M059J (cell line): ENCODE data around the gene NMT1. TPM values are rescaled to one million over a fixed set of nuclear protein-coding genes. Genes with fewer than 3 reads are reported as not detected.

Source experiments
- DNase-seq: peaks from one replicate; pipeline ENCODE4 v3.0.0-alpha.2; 2012; ENCODE audit warnings: low read depth
- total RNA-seq: library from RNA; depleted of rRNA; stranded (reverse); fragments of >200 nt; shearing (Covaris generic); gene quantifications from 2 replicates; pipeline ENCODE4 v1.2.3, GENCODE V29; 2014; rRNA removed

NMT1 gene
- total RNA-seq = 83.4 and 95.0 TPM in 2 replicates

DNA sequence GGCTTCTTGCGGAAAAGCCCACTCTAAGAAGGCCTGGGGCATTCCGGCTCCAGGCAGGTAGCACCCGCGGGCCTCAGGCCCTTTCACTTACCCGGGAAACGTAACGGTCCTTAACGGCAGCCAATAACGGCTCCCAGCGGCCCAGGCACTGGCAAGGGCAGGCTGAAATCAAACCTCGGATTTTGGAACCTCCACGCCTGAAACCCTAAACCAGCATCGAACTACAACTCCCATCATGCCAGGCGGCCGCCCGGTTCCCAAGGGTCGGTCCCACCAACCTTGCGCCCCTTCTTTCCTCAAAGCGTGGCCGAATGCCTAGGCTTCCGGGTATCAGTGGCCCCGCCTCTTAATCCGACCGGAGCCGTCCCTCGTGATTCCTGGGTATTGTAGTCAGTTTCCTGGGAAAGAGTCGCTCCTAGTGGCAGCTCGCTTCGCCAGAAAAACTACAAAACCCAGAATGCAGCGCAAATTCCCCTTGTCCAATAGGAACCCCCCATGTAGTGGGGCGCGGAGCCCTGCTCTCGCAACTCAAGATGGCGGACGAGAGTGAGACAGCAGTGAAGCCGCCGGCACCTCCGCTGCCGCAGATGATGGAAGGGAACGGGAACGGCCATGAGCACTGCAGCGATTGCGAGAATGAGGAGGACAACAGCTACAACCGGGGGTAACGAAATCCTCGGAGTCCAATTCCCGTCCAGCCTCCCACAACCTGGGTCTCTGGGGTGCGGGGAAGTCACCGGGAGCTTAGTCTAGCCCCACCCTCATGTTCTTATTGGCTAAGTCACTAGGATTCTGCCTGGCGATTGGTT, at the start of gene NMT1:
NMT1 (plus strand) TSS at position 521 of the 809 bp plus-strand sequence; CDS start at position 534, 13 bp downstream.
- DNase-seq = peak; percentile 99

DNA sequence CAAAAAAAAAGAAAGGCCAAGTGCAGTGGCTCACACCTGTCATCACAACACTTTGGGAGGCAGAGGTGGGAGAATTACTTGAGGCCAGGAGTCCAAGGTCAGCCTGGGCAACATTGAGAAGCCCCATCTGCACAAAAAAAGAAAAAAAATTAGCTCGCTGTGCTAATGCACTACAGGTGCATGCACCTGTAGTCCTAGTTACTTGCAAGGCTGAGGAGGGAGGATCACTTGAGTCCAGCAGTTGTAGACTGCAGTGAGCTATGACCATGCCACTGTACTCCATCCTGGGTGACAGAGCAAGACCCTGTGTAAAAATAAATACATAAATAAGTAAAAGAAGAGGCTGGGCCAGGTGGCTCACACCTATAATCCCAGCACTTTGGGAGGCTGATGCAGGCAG, 49.4 kb upstream of the NMT1 start:
- no peak for DNase-seq

DNA sequence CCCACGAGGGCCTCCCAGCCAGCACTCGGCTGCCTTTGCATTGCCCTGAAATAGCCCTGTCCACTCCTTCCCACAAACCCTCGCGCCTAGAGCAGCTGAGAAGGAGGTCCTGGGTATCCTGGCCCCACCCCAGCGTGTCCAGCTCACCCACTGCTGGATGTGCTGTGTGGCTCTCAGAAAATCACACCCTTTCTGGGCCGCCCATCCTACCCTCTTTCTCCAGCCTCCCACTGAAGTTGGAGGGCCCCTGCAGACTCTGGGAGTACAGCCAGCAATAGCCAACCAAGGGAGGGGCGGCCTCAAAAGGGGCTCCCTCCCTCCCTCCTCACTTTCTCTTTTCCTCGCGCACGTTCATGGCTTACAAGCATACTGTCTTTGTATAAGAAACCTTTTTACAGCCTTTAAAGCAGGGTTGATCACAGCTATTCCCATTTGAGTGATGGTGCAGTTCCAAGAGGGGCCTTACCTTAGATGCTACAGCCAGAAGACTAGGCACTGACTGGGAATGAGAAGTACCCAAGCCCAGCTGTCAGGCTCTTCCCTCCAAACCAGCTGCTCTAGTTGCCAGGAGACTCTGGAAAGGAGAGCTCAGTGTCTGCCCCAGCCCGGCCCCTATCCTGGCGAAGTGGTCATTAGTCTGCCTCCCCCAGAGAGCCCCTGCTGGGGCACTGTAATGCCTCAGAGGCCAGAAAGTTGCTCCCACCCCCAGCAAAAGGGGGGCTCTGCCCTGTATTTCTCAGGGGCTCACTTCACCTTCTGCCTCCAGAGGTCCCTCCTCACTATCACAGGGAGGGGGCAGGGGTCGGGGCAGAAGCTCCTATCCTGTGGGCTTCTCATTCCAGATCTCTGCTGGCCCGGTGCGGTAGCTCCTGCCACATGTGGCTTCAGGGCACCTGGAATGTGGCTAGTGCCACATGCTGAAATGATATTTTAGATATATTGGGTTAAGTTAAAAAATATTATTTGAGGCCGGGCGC, 47.8 kb upstream of the NMT1 start:
- no peak for DNase-seq

DNA sequence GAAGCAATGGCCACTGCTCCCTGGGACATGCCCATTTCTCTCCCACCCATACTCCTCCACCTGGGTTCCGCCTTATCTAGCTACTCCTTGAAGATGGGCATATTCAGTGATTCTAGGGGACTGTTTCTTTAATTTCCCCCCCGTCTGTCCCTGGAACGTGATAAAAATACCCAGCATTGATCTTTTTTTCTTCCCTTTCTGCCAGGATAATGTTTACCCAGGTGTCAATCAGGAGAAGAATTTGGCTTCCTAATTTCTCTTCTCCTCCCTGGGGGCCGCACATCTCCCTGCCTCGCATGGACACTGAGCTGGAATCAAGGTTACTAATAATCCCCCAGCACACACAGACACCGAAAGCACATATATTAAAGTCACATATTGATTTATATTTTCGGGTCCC, 44.9 kb upstream of the NMT1 start:
- DNase-seq = no peak

DNA sequence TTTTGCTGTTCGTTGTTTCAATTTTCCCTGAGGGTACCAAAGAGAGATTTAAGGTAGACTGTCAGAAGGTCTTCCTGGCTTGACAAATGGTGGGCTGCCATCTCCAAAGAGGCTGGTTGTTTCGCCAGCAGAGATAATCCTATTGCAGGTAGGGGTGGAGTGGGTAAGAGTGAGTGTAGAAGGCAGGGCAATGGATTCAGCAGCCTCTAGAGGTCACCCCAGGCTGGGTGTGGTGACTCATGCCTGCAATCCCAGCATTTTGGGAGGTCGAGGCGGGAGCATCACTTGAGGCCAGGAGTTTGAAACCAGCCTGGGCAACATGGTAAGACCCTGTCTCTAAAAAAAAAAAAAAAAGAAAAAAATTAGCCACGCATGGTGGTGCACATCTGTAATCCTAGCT, 44.3 kb upstream of the NMT1 start:
- DNase-seq = peak; percentile 39

DNA sequence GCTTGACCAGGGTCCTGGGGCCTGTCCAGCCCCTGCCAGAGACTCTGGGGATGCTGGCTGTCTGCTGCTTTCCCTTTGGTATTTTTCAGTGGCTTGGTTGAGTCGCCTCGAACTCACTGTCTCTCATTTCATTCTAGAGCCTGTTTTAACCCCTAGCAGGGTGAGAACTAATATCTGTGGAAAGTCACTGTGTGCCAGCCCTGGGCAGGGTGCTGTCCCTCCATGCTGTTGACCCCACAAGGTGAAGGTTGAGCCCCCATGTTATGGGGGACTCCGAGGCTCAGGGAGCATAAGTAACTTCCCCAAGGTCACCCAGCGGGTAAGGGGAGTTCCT, 42.6 kb upstream of the NMT1 start:
- DNase-seq = no peak

DNA sequence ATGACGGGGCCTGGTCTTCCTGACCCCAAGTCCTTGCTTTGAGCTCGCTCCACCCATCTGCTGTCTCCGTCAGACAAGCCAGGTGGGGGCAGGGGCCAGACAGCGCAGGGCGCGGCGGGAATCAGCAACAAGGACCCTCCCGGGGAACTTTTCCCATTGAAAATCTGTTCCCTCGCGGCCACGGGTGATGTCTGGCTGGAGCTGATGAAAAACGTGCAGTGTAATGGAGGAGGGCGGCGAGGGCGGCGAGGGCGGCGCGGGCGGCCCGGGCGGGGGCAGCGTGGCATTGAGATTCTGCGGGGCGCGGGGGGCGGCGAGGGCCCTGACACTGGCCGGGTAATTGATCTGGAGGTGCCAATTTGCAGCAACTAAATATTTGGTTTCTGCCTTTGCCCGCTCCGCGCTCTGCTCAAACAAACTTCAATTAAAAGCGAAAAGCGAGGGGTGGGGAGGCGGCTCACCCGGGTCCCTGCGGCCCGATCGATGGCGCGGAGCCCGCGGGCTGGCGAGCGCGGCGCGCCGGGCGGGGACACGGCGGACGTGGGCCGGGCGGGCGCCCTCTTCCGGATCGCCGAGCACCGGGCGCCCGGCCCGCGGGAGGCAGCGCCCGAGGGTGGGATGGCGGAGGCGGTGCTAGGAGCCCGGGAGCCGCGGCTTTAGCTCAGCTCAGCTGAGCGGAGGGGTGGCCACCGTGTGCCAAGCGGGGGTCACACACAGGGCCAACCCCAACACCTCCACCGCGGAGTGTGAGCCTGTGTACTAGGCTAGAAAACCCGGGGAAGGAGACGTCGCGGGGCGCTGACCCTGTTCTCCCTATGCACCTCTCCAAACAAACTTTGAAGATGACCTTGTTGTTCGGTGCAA, 42.0 kb upstream of the NMT1 start:
- peak; percentile 49 for DNase-seq

DNA sequence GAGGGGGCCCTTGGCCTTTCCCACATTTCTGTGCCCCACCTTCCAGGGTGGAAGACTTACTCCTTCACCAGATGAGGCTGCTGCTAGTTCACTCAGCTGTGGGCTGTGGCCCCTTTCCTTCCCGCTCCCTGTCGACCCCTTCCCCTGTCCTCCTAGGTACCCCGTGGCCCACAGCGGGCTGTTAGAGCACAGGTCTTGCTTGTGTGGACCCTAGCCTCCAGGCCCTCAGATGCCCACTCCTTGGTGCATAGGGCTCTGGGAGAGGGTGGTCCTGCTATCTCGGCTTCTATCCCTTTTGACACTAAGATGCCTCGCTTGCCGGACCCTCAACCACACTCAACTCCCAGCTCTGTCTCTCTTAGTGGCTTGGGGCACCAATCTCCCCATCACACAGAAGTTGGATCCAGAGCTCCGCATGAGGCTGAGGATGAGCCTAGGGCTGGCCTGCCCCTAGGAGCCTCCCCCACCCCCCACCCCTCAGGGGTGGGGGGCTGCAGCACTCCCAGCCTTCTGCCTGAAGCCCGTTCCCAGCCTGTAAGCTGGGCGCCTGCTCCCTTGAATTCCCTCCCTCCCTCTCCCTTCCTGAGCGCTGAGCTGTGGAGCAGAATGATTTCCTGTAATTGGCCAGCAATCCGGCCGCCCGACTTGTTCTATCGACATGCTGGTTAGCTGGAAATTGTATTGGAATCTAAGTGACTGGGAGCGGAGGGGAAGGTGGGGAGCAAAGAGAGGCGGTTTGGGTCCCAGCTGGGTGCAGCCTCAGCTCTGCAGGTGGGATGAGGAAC, 40.6 kb upstream of the NMT1 start:
- no peak for DNase-seq

DNA sequence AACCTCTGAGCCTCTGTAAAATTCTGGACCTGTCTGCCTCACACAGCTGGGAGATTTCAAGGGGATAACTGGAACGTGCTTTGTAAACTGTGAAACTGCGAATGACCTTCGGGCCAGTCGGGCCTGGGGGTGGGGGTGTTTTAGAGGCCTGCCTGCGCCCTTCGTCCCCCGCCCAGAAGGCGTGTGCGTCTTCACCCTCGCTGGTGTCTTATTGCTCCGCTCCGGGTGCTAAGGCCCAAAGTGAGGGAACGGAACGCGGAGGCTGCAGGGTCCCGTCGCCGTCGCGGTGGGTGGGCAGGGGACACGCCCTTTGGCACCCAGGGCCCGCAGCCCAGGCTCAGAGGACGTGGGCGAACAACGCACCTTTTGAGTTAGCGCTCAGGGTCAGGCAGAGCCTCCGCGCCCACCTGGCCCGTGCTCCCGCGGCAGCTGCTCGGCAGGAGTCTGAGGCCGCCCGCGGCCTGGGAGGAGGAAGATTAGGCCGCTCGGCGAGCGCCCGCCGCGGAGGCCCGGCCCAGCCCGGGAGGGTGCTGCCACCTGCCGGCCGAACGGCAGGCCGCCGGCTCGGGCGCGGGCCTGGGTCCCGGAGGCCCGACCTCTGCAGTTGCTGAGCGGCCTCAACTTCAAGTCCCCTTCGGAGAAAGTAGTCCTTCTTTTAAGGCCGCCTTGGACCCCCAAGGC, 39.4 kb upstream of the NMT1 start:
- DNase-seq = peak; percentile 47

DNA sequence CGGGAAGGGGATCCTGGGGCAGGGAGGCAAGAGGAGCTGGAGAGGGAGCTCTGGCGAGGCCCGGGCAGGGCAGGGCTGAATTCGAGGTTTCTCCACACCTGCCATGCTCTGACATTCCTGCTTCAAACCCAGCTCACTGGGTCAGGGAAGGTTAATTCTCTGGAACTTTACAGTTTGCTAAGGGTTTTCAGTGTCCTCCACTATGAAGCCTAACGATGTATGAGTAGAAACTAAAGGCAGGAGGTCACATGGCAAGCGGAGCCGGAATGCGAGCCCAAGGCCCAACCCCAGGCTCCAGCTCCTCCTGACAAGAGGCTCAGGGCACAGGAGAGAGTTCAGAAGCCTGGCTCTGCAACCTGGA, 38.8 kb upstream of the NMT1 start:
- no peak for DNase-seq

DNA sequence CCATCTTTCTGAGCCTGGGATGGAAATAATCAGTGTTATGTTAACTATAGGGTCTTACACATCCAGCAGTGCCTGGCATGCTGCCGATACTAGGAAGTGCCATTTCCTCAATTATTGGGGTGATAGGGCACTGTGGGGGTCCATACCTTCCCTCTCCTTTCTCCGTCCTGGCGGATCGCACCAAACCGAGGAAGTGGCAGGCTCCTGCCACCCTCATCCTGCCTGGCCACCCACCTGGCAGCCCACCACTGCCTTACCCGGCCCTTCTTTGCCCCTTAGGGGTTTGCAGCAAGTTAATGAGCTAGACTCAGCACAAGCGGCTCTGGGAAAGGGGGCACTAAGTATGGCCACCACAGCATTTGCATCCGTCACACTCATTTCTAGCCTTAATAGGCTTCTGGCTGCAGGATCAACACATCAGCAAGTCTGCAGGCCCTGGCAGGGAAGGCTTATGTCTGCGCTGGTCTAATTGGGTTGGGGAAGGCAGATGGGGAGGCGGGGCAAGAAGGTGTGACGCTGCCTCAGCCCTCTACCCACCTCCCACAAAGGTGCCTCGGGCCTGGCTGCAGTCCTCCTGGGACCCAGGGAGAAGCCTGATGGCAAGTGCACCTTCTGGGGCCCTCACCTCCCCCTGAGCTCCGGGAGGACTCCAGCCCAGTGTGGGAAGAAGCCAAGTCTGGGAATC, 38.3 kb upstream of the NMT1 start:
- no peak for DNase-seq

DNA sequence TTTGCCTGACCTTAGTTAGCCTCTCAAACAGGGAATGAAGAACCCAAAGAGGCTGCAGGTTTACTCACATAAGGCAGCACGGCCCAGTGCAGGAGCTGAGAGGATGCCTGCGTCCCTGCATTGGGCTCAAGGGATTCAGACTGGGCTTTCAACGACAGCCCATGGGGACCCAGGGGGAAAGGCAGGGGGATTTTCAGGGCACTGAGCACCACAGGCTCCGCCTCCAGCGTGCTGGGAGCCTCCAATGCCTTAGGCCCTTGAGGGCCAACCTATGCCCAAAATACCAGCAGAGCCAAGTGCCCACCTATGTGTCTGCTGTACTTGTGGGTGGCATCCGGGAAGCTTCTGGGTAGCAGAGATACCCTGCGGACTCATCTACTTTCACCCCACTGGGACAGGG, 32.0 kb upstream of the NMT1 start:
- DNase-seq = no peak

DNA sequence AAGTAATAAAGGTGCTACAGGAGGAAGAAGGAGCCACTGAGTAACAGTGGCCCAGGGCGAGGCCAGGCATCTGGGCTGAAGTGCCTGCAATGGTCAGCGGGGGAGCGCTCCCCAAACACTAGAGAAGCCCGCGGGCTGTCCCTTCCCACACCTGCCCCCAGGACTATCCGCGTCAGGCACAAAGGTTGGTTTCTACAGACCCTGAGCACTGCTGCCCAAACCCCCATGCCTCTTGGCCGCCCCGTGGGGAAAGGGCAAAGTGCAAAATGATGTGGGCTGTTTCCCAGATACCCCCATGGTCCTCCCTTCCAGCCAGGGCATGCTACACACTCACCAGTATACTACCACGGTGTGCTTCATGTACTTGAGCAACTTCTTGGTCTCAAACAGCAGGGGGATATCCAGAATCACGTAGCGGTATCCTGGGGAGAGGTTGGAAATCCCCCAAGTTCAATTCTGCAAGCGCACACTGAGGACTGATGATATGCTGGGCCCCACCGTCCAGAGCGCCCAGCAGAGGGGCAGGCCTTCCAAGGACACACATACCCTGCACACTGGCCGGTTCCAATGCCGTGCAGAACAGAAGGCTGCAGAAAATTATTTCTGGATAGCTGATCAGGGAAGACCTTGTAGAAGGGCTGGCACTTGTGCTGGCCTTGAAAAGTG, 31.2 kb upstream of the NMT1 start:
- DNase-seq = no peak

DNA sequence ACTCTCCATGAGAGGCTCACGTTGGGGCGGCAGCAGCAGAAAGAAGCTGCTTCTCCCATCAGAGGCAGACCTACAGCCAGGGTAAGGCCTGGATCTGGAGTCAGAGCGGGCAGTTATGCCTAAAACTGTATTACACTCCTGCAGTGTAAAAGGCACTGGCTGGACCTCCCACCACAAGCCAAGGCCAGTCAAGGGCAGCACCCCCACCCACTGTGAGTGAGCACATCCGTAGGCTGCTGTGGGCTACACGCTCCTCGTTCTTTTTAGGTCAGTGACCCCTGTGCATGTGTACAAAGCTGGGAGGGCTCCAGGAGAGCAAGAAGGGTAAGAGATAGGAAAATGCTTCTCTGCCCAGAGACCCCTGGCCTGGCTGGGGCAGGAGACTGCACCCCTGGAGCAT, 30.4 kb upstream of the NMT1 start:
- DNase-seq = no peak

DNA sequence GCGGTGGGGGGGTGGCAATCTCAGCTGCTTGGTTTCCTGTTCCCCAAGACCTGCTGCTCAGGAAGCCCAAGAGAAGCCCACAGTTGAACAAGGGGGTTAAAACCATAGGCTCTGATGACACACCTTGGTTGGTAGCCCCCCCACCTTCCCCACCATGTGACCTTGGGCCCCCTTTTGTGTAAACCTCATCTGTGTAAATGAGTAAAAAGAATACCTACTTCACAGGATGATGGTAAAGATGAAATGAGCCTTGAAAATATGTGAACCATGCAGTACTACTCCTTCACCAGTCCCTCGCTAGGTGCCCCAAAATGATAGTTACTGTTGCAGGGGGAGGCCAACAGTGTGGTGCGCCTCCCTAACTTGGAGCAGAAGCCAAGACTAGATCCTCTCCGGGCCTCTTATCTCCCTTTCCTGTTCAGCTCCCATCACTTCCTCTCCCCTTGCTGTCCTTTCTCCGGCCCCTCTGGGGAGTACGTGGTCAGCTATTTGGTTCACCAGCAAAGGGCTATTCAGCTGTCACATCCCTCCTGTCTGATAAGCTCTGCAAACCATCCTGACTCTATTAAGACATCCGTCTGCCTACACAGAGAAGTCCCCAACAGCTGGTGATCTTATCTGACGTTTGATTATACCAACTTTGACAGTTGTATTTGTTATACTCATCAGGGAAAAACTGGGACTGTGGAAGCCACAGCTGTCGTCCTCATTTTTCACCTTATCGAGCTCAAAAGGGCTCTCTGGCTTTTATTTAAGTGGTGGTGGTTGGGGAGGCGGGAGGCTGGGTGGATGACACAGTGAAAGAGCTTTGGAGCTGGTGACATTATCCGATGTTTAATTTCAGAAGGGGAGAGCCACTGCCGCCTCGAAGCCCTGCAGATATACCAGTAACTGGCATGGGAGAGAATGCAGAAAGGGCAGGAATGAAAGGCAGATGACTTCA, 29.6 kb upstream of the NMT1 start:
- DNase-seq = no peak

DNA sequence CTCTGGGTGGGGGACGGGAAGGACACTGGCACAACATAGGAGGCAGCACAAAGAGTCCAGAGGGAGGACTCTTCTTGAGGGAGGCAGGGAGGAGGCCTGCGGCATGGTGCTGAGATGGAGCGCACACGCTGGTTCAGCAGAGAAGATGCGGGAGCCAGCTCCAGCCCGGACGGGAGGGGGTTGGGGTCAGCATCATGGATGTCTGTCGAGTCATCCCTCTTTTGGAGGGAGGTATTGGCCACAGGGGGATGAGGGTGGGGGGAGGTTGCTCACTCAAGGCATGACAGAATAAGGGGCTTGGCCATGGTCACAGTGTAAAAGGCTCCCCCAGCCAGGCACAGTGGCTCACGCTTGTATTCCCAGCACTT, 29.0 kb upstream of the NMT1 start:
- DNase-seq = no peak

DNA sequence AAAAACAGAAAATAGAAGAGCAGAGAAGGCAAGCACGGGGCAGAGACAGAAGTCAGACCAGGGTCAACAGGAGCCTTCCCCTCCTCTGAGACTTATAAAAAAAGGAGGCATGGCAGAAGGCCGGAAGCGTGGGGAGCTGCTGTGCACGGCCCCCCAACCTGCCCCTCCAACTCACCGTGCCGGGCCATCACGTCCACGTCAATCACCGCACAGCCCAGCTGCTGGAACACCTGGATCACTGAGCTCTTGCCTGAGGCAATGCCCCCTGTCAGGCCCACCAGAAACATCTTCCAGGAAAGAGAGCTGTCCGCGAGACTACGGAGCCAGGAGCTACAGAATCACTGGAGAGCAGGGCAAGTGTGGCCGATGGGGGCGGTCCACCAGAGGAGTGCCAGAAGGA, 26.5 kb upstream of the NMT1 start:
- no peak for DNase-seq

DNA sequence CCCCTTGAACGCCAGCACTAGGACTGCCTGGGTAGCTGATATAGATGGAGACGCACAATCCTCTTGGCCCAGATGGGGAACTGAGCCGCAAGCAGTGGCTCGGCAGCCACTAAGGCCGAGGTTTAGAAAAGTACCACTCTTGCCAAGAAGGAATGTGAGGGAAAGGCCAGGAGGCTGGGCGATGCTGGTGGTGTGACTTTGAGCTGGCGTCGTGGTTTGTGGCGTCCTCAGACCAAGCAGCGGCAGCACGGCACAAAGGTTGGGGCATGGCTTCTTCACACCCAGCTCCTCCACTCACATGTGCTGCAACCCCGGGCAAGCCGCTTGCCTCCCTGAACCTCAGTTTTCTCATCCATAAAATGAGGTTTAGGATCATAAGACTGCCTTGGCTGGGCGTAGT, 25.3 kb upstream of the NMT1 start:
- DNase-seq = no peak
